ENCODE results near the gene TEX13B.

- TF ChIP-seq CTCF (IDR thresholded peaks at IDR 0.05; ENCODE audit: poor library complexity) = no peak
- TF ChIP-seq EZH2 (IDR thresholded peaks at IDR 0.05; ENCODE audit: borderline replicate concordance) = no peak
These were observed 18.6 kb upstream of the TEX13B start for GRCh38 chrX:108000751-108001150.
